MCF 10A (cell line): ENCODE results near the gene NCF4. TPM values are rescaled to one million over a fixed set of nuclear protein-coding genes. Genes with fewer than 3 reads are reported as not detected.

ENCODE experiments used
- Bru-seq: library from RNA; stranded (reverse); fragments of 400-500 nt; gene quantifications from one replicate; lab custom pipeline; 2021; lab: Mats Ljungman, UMichigan
- BruChase-seq, 2 experiments: library from RNA; stranded (reverse); fragments of 400-500 nt; gene quantifications; one replicate each; lab custom pipeline; 2021; lab: Mats Ljungman, UMichigan
- BruUV-seq: library from RNA; stranded (reverse); fragments of 400-500 nt; replicated peaks from 2 replicates; lab custom pipeline; 2021; lab: Mats Ljungman, UMichigan
- CTCF ChIA-PET: fragments of 300-600 bp; sonication (Branson Sonifier 250); formaldehyde crosslinking; extraction: SDS; loops from one replicate; lab custom pipeline; 2021; ENCODE audit warnings: antibody characterized with exemption, inconsistent platforms; lab: Yijun Ruan, JAX
- POLR2A ChIA-PET: fragments of 300-600, 350-650 bp; sonication (Branson Sonifier 250); formaldehyde crosslinking; extraction: SDS; loops from one replicate; lab custom pipeline; 2020; ENCODE audit warnings: antibody characterized with exemption, inconsistent platforms; lab: Yijun Ruan, JAX
- DNase-seq: peaks from one replicate; pipeline ENCODE4 v3.0.0-alpha.2; 2018; ENCODE audit not compliant: unreplicated experiment
- H3K27ac Mint-ChIP-seq: one replicate; pipeline ENCODE4 v1.8.0; 2022; ENCODE audit warnings: mild to moderate bottlenecking, low read depth, mixed read lengths; ENCODE audit not compliant: unreplicated experiment
- H3K27me3 Mint-ChIP-seq: one replicate; pipeline ENCODE4 v1.8.0; 2022; ENCODE audit warnings: mixed read lengths; ENCODE audit not compliant: insufficient read depth, unreplicated experiment
- H3K36me3 Mint-ChIP-seq: one replicate; pipeline ENCODE4 v1.8.0; 2022; ENCODE audit warnings: mild to moderate bottlenecking, moderate library complexity, mixed read lengths; ENCODE audit not compliant: insufficient read depth, unreplicated experiment
- H3K4me1 Mint-ChIP-seq: one replicate; pipeline ENCODE4 v1.8.0; 2022; ENCODE audit warnings: mixed read lengths; ENCODE audit not compliant: insufficient read depth, unreplicated experiment
- H3K4me3 Mint-ChIP-seq: one replicate; pipeline ENCODE4 v1.8.0; 2022; ENCODE audit warnings: mild to moderate bottlenecking, moderate library complexity, mixed read lengths; ENCODE audit not compliant: unreplicated experiment
- H3K9me3 Mint-ChIP-seq: one replicate; pipeline ENCODE4 v1.8.0; 2022; ENCODE audit warnings: mixed read lengths; ENCODE audit not compliant: unreplicated experiment
- CTCF ChIP-seq: fragments of 200-600 bp; IDR thresholded peaks from one replicate; pipeline ENCODE4 v1.8.0; 2022; ENCODE audit warnings: antibody characterized with exemption, mild to moderate bottlenecking; ENCODE audit not compliant: unreplicated experiment
- intact Hi-C: fragments of 100-400 bp; cut with micrococcal nuclease; formaldehyde crosslinking; loops from 2 replicates; pipeline ENCODE4 v1.14.1; 2022
- long read RNA-seq: library from polyadenylated mRNA; stranded (forward); transcript quantifications from one replicate; pipeline ENCODE4 v2.0.0, GENCODE V29; 2022
- total RNA-seq: library from RNA; stranded (reverse); gene quantifications from 2 replicates; pipeline ENCODE4 v1.2.3, GENCODE V29; 2022

The NCF4 gene
- total RNA-seq (not detected in 2 replicates), Bru-seq, nascent RNA (not detected), BruChase-seq, experiment 1, labeled RNA remaining after a 6-hour chase (not detected), BruChase-seq, experiment 2, labeled RNA remaining after a 2-hour chase (not detected)
- long read RNA-seq: 0 reads

- Mint-ChIP-seq H3K9me3 (no peaks in the 10 kb centered on the region), H3K27me3 (peaks cover 36% of the 10 kb centered on the region), H3K27ac (no peak within 1 kb of the TSS), H3K36me3 (no peaks in the 10 kb centered on the region), H3K4me3 (no peak within 1 kb of the TSS), H3K4me1 (peaks cover 19% of the 10 kb centered on the region)
- CTCF ChIA-PET: interaction anchor here (0.5 to 6.0 kb wide), 13 partner anchors 11 to 320 kb away, joined by 3 to 73 read pairs (median 3); no protein-coding TSS in a partner anchor
- BruUV-seq: no TSS peak
- intact Hi-C loops: loop anchor here (1.0 kb wide), 1 partner anchor 117 kb away; no protein-coding TSS in a partner anchor
- DNase-seq: no peak
- POLR2A ChIA-PET: interaction anchor here (1.4 kb wide), 1 partner anchor 116 kb away, joined by 5 read pairs; no protein-coding TSS in a partner anchor
- TF ChIP-seq CTCF: no peak
Observed at GRCh38 chr22:36860821-36861659, at the start of gene NCF4. Gene NCF4 (plus strand): TSS chr22:36861006. CDS start chr22:36861172, 166 bp downstream.

GRCh38 chr22:36811094-36811800 lies 49.6 kb upstream of the NCF4 start:
- Mint-ChIP-seq H3K4me3 (no peak overlapping the region), H3K9me3 (no peaks in the 10 kb centered on the region), H3K27me3 (peaks cover 49% of the 10 kb centered on the region), H3K4me1 (no peaks in the 10 kb centered on the region), H3K27ac (no peak overlapping the region), H3K36me3 (no peaks in the 10 kb centered on the region)
- ChIA-PET POLR2A (no interaction called here), CTCF (interaction anchor here (0.6 to 1.0 kb wide), 2 partner anchors 43 to 45 kb away, joined by 3 to 4 read pairs; no protein-coding TSS in a partner anchor)
- no TSS peak for BruUV-seq
- TF ChIP-seq CTCF: no peak
- DNase-seq: no peak
- intact Hi-C loops: no loop called here

- no TSS peak for BruUV-seq
- H3K27ac Mint-ChIP-seq: no peak overlapping the region
- DNase-seq: no peak
- intact Hi-C loops: no loop called here
- H3K4me1 Mint-ChIP-seq: peaks cover 5% of the 10 kb centered on the region
- H3K9me3 Mint-ChIP-seq: no peaks in the 10 kb centered on the region
- H3K36me3 Mint-ChIP-seq: no peaks in the 10 kb centered on the region
- TF ChIP-seq CTCF: no peak
- H3K4me3 Mint-ChIP-seq: no peak overlapping the region
- ChIA-PET POLR2A (no interaction called here), CTCF (no interaction called here)
- H3K27me3 Mint-ChIP-seq: peaks cover 83% of the 10 kb centered on the region
Observed at GRCh38 chr22:36814801-36815200, 46.0 kb upstream of the NCF4 start.
